ENCODE results near the gene SSBP3.
"Not testable (repeated sequence)": the region's sequence is repeated elsewhere in the genome, so short reads cannot be mapped to it uniquely, and the experiment has no call there.

The SSBP3 gene

GRCh38 chr1:54406339-54407153 lies at the start of gene SSBP3:
Gene SSBP3 (minus strand): TSS chr1:54406394.
- DNase-seq: peak; percentile 87 to 93

DNA sequence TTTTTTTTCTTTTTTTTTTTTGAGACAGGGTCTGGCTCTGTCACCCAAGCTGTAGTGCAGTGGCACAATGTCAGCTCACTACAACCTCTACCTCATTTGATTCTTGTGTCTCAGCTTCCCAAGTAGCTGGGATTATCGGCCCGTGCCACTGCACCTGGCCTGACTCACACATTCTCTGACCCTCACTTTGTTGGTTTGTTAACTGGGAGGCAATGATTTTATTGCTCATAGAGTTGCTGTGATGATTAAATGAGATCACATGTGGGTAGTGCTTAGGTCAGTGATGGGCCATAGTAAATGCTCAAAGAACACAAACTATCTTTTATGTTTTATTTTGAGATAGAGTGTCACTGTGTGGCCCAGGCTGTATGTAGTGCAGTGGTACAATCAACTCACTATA lies 47.3 kb upstream of the SSBP3 start:
- DNase-seq: no peak

GRCh38 chr1:54453022-54453421 lies 46.8 kb upstream of the SSBP3 start:
- DNase-seq: no peak

GRCh38 chr1:54449431-54449830 lies 43.2 kb upstream of the SSBP3 start:
- DNase-seq: not testable (repeated sequence)

DNA sequence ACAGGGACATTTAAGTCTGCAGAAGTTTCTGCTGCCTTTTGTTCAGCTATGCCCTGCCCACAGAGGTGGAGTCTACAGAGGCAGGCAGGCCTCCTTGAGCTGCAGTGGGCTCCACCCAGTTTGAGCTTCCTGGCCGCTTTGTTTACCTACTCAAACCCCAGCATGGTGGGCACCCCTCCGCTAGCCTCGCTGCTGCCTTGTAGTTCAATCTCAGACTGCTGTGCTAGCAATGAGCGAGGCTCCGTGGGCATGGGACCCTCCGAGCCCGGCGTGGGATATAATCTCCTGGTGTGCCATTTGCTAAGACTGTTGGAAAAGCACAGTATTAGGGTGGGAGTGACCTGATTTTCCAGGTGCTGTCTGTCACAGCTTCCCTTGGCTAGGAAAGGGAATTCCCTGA lies 42.6 kb upstream of the SSBP3 start:
- DNase-seq: not testable (repeated sequence)

DNA sequence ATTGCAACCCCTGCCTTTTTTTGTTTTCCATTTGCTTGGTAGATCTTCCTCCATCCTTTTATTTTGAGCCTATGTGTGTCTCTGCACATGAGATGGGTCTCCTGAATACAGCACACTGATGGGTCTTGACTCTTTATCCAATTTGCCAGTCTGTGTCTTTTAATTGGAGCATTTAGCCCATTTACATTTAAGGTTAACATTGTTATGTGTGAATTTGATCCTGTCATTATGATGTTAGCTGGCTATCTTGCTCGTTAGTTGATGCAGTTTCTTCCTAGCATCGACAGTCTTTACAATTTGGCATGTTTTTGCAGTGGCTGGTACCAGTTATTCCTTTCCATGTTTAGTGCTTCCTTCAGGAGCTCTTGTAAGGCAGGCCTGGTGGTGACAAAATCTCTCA lies 40.9 kb upstream of the SSBP3 start:
- DNase-seq: not testable (repeated sequence)

- no peak for DNase-seq
Measured at GRCh38 chr1:54442185-54442584, 36.0 kb upstream of the SSBP3 start.

GRCh38 chr1:54439550-54440223 lies 33.5 kb upstream of the SSBP3 start:
- DNase-seq: no peak

DNA sequence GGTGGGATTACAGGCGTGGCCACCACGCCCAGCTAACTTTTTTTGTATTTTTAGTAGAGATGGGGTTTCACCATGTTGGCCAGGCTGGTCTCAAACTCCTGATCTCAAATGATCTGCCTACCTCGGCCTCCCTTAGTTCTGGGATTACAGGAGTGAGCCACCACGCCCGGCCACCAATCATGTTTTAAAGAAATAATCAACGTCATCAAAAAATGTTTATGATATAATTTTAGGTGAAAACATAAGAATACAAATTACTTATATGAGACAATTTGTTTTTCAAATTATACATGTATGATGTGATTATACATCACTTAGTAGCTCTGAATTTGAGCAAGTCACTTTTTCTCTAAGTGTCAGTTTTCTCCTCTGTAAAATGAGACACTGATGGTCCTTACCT lies 31.6 kb upstream of the SSBP3 start:
- DNase-seq: no peak

GRCh38 chr1:54436826-54437225 lies 30.6 kb upstream of the SSBP3 start:
- DNase-seq: no peak

- DNase-seq: no peak
Measured at GRCh38 chr1:54429838-54430237, 23.6 kb upstream of the SSBP3 start.

GRCh38 chr1:54428837-54429518 lies 22.8 kb upstream of the SSBP3 start:
- no peak for DNase-seq

GRCh38 chr1:54425152-54425584 lies 19.0 kb upstream of the SSBP3 start:
- no peak for DNase-seq

DNA sequence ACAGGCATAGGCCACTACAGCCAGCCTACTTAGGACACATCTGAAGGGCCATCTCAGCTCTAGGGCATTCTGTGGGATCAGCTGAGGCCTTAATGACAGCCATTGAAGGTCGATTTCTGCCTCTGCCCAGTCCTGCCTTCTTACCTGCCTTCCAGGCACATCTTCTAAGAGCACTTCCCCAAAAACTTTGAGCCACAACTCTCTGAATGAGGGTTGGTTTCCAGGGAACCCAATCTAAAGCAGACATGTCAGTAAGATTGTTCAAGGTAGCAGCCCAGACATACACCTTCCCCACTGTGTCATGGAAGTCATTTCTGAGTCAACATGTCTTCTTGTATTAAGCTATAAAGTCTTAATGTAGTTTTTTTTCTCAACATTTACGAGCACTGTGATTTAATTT lies 18.2 kb upstream of the SSBP3 start:
- DNase-seq: no peak

GRCh38 chr1:54421101-54421504 lies 14.9 kb upstream of the SSBP3 start:
- DNase-seq: no peak

GRCh38 chr1:54418598-54418997 lies 12.4 kb upstream of the SSBP3 start:
- not testable (repeated sequence) for DNase-seq

- DNase-seq: no peak
Measured at GRCh38 chr1:54417123-54417522, 10.9 kb upstream of the SSBP3 start.

DNA sequence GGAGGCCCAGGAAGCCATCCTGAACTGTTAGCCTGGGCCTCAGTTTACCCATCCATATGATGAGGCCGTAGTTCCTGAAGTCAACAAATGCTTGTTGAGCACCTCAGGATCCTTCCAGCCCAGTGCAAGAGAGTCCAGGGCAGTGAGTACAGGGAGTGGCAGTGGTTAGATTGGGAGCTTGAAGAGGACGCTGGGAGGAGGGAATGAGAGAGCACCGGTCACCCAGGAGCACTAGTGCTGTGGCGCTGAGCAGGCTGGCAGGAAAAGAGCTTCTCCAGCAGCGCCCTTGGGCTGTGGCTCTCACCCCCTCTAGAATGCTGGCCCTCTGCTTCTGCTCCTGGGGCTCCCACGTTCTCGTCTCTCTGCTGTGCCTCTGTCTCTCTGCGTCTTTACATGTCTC lies 10.2 kb upstream of the SSBP3 start:
- no peak for DNase-seq

DNA sequence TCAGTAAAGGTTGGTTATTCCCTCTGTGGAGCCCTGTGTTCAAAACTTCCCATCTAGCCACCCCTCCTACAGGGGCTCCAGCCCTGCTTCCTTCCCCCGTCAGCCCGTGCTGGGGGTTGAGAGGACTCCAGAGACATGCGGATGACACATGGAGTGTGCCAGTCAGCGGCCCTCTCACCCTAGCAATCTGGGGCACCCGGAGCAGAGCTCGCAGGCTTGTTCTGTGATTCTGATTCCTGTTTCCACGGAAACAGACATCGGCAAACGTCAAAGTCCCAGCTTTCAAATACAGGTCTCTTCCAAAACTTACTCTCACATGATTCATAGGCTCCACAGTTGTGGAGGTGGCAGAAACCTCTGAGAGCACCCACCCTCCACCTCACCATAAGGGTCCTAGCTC lies 9.8 kb upstream of the SSBP3 start:
- no peak for DNase-seq

- DNase-seq: no peak
Measured at GRCh38 chr1:54415533-54415932, 9.3 kb upstream of the SSBP3 start.

DNA sequence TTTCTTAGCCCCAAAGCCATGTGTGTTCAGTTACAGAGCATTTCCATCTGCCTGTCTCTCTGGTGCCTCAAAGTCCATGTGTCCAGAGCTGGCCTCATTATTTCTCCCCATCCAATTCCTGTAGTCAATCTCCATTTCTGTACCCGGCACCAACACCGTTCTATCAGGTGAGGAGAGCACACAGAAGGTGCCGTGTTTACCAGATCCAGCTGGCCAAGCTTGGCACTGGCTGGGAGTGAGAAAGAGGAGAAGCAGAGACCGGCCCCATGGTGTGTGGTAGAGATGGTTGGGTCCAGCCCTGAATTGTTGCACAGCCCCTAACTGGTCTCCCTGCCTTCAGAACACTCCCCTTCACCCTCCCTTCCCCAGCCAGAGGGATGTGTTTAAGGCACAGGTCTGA lies 7.5 kb upstream of the SSBP3 start:
- DNase-seq: no peak

DNA sequence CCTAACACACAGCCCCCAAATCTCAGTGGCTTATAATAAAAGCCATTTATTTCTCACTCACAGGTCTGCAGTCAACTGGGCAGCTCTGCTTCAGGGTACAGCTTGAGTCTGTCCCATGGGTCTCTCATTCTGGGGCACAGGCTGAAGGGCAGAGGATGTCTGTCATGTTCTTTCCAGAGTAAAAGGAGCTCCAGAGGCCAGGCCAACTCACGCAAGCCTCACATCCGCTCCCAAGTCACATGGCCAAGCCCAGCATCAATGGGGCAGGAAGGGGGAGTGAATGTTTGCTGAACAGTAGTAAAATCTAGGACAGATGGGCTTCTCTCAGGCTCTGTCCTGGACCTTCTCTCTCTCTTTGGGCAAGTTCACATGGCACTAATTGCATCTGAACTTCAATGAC lies 7.1 kb upstream of the SSBP3 start:
- no peak for DNase-seq

DNA sequence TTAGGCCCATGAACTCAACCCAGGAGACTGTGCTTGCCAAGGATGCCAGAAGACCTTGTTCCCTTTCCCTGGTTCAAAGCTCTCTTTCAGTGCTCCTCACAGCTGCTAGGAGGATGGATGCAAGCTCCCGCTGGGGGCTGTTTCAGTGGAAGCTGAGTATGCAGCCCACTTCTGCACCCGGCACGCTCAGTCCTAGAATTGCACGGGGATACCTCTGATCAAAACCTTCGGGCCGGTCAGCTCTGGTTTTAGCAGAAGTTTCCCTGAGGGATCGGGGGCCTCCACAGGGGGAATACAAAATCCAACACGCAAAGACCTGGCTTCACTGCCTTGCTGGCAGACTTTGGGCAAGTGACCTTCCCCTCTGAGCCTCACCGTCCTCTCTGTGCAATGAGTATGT lies 4.2 kb upstream of the SSBP3 start:
- DNase-seq: no peak
